ENCODE data around the gene EVPLL. TPM values are rescaled to one million over a fixed set of nuclear protein-coding genes. Genes with fewer than 3 reads are reported as not detected.
"Not testable (repeated sequence)": the region's sequence is repeated elsewhere in the genome, so short reads cannot be mapped to it uniquely, and the experiment has no call there.

The EVPLL gene
- total RNA-seq, 1 experiment from 2014 or later: 0.61 TPM

GRCh38 chr17:18403604-18404003 lies 26.0 kb downstream of the EVPLL start:
- H3K23me2 ChIP-seq (ENCODE audit: insufficient read length, low read depth, low read length, poor library complexity, severe bottlenecking); H4K91ac ChIP-seq (ENCODE audit: insufficient read length, low read depth, low read length); H2BK5ac ChIP-seq (ENCODE audit: insufficient read length, low read length); H4K5ac ChIP-seq (ENCODE audit: insufficient read length, low read depth, low read length); H2BK120ac ChIP-seq (ENCODE audit: low read depth, low read length, poor library complexity, severe bottlenecking); H3K18ac ChIP-seq (ENCODE audit: insufficient read length, low read depth, low read length); H3K56ac ChIP-seq (ENCODE audit: insufficient read length, low read depth, low read length); H2AK5ac ChIP-seq (ENCODE audit: insufficient read length, low read length); H3K27ac Mint-ChIP-seq; H3K4ac ChIP-seq (ENCODE audit: low read depth, low read length); H2BK12ac ChIP-seq (ENCODE audit: insufficient read length, low read depth, low read length); H3K27me3 ChIP-seq (ENCODE audit: insufficient read depth, low read length); H3K4me1 Mint-ChIP-seq; H3K4me2 ChIP-seq (ENCODE audit: insufficient read depth, insufficient read length, low read length); H3K4me1 ChIP-seq (ENCODE audit: insufficient read depth, low read length); H2AFZ ChIP-seq (ENCODE audit: low read length); H3K14ac ChIP-seq (ENCODE audit: insufficient read depth, low read length); H3K23ac ChIP-seq (ENCODE audit: insufficient read length, low read depth, low read length); DNase-seq; H3K4me3 Mint-ChIP-seq; H3K79me2 ChIP-seq (ENCODE audit: insufficient read depth, low read length); H4K8ac ChIP-seq (replicated peaks; ENCODE audit: insufficient read length, low read depth, low read length); H3K9me3 Mint-ChIP-seq; H2BK15ac ChIP-seq (ENCODE audit: low read depth, low read length); H3K36me3 Mint-ChIP-seq (ENCODE audit: insufficient read depth in 1 of 3, low read depth in 3 of 3); H3K9me3 ChIP-seq (ENCODE audit: control insufficient read depth, low read depth, low read length); H4K20me1 ChIP-seq (ENCODE audit: control insufficient read depth, insufficient read depth, insufficient read length); H3K79me1 ChIP-seq (ENCODE audit: insufficient read depth, low read depth, low read length, poor library complexity, severe bottlenecking); H3K27ac ChIP-seq (ENCODE audit: insufficient read length, low read depth, low read length); H3T11ph ChIP-seq (ENCODE audit: low read length); H2BK20ac ChIP-seq (ENCODE audit: low read depth, low read length, poor library complexity, severe bottlenecking); H3K27me3 Mint-ChIP-seq (ENCODE audit: low read depth); H3K9ac ChIP-seq (ENCODE audit: extremely low read depth, insufficient read length, low read length): not testable (repeated sequence)
- WGBS (ENCODE audit: extremely low coverage, insufficient read length, low lambda C conversion rate): no CpG with 5 or more reads among the region's 5 CpGs

GRCh38 chr17:18408906-18409305 lies 31.3 kb downstream of the EVPLL start:
- not testable (repeated sequence) for H3K27me3 Mint-ChIP-seq (ENCODE audit: low read depth); H2BK12ac ChIP-seq (ENCODE audit: insufficient read length, low read depth, low read length); H3K4me1 ChIP-seq (ENCODE audit: insufficient read depth, low read length); H2BK15ac ChIP-seq (ENCODE audit: low read depth, low read length); H3K56ac ChIP-seq (ENCODE audit: insufficient read length, low read depth, low read length); H4K5ac ChIP-seq (ENCODE audit: insufficient read length, low read depth, low read length); H2BK20ac ChIP-seq (ENCODE audit: low read depth, low read length, poor library complexity, severe bottlenecking); H3K23me2 ChIP-seq (ENCODE audit: insufficient read length, low read depth, low read length, poor library complexity, severe bottlenecking); H3K79me2 ChIP-seq (ENCODE audit: insufficient read depth, low read length); H2AK5ac ChIP-seq (ENCODE audit: insufficient read length, low read length); H3T11ph ChIP-seq (ENCODE audit: low read length); H3K4ac ChIP-seq (ENCODE audit: low read depth, low read length); H3K27me3 ChIP-seq (ENCODE audit: insufficient read depth, low read length); H3K23ac ChIP-seq (ENCODE audit: insufficient read length, low read depth, low read length); H2BK120ac ChIP-seq (ENCODE audit: low read depth, low read length, poor library complexity, severe bottlenecking); H3K14ac ChIP-seq (ENCODE audit: insufficient read depth, low read length); H3K18ac ChIP-seq (ENCODE audit: insufficient read length, low read depth, low read length); H3K79me1 ChIP-seq (ENCODE audit: insufficient read depth, low read depth, low read length, poor library complexity, severe bottlenecking); H2AFZ ChIP-seq (ENCODE audit: low read length); H2BK5ac ChIP-seq (ENCODE audit: insufficient read length, low read length); H4K8ac ChIP-seq (replicated peaks; ENCODE audit: insufficient read length, low read depth, low read length); DNase-seq; H4K91ac ChIP-seq (ENCODE audit: insufficient read length, low read depth, low read length); H3K9ac ChIP-seq (ENCODE audit: extremely low read depth, insufficient read length, low read length); H4K20me1 ChIP-seq (ENCODE audit: control insufficient read depth, insufficient read depth, insufficient read length); H3K27ac ChIP-seq (ENCODE audit: insufficient read length, low read depth, low read length); H3K4me2 ChIP-seq (ENCODE audit: insufficient read depth, insufficient read length, low read length); H3K36me3 Mint-ChIP-seq (ENCODE audit: insufficient read depth in 1 of 3, low read depth in 3 of 3); H3K9me3 ChIP-seq (ENCODE audit: control insufficient read depth, low read depth, low read length); H3K9me3 Mint-ChIP-seq
- H3K27ac Mint-ChIP-seq: 0 out of 7 replicates have a peak overlapping the region, but pooled peaks of 1 of the 3 experiments have one; percentile 27
- peaks cover 16 to 19% of the 10 kb centered on the region in 2 experiments for H3K4me1 Mint-ChIP-seq
- H3K4me3 Mint-ChIP-seq: peak overlapping the region in 1 of 2 experiments; percentile 24; a peak in 1 of 5 replicates
- WGBS (ENCODE audit: extremely low coverage, insufficient read length, low lambda C conversion rate): no CpG with 5 or more reads among the region's 3 CpGs

Data from H9 (cell line).